SK-N-MC (cell line): Measurements from ENCODE around the gene NCK2.

Source experiments
- DNase-seq: peaks from one replicate; pipeline ENCODE4 v3.0.0-alpha.2; 2011; ENCODE audit warnings: low read depth, low spot score
- H3K27ac ChIP-seq: fragments of 200-600 bp; sonication (generic); 2 replicates; pipeline ENCODE4 v1.5.1; 2016; ENCODE audit warnings: mixed run types
- H3K36me3 ChIP-seq: fragments of 200-600 bp; sonication (generic); 2 replicates; pipeline ENCODE4 v1.6.1; 2017; ENCODE audit warnings: antibody characterized with exemption, low read length, mixed read lengths; ENCODE audit not compliant: insufficient read depth
- H3K4me3 ChIP-seq: fragments of 200-600 bp; sonication (generic); 2 replicates; pipeline ENCODE4 v1.5.1; 2016
- H3K9ac ChIP-seq: fragments of 200-600 bp; sonication (generic); 2 replicates; pipeline ENCODE4 v1.8.0; 2017; ENCODE audit warnings: mixed run types, mixed read lengths; ENCODE audit not compliant: insufficient read length
- H3K9me3 ChIP-seq: fragments of 200-600 bp; sonication (generic); 2 replicates; pipeline ENCODE4 v1.6.1; 2017; ENCODE audit warnings: low read depth, mild to moderate bottlenecking, antibody characterized with exemption, low read length, moderate library complexity, mixed read lengths
- EZH2 ChIP-seq: fragments of 200-600 bp; sonication (generic); IDR thresholded peaks from one replicate; pipeline ENCODE4 v1.6.1; 2017; ENCODE audit warnings: antibody characterized with exemption
- FOXP2 ChIP-seq: optimal IDR thresholded peaks from 2 replicates; pipeline ENCODE3; 2011; ENCODE audit warnings: mild to moderate bottlenecking, moderate library complexity; ENCODE audit not compliant: insufficient read depth; ENCODE audit errors: extremely low read length, control extremely low read depth
- POLR2AphosphoS5 ChIP-seq: IDR thresholded peaks from 2 replicates; pipeline ENCODE4 v1.6.1; 2012; ENCODE audit warnings: mild to moderate bottlenecking, low read depth, low read length, borderline replicate concordance

Gene NCK2

DNA sequence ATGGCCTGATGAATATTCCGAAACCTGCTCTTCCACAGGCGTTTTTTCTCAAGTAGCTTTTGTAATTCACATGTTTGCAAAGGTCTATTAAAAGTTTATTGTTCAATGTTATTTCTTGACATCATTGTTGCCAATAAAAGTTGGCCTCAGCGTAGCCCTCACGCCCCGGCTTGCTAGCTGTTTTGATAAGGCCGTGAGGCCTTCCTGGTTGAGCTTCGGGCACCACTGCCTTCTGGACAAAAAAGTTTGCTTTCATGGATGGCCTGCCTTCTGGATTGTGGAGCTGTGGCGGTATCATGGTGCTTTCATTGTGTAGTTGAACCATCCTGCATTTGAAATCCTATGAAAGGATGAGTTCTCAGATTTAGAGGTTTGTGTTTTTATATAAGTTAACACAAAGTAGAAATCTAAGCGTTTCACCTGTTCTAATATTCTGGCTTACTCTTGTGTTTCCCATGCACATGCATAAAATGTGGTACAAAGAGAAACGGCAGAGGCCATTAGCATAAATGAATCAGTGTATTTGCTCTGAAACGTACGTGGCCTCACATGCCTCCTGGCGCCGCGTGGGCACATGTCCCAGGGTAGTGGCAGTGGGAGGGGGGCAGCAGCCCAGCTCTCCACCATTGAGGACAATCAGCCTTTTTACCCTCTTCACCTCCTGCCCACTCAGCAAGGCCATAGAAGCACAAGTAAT is 134.5 kb downstream of the NCK2 start:
- Histone ChIP-seq H3K9me3 (no peaks in the 10 kb centered on the region), H3K27ac (no peak overlapping the region), H3K9ac (no peak overlapping the region), H3K36me3 (no peaks in the 10 kb centered on the region), H3K4me3 (no peak overlapping the region)
- TF ChIP-seq POLR2AphosphoS5 (no peak), FOXP2 (no peak), EZH2 (no peak)
- DNase-seq, result no peak

DNA sequence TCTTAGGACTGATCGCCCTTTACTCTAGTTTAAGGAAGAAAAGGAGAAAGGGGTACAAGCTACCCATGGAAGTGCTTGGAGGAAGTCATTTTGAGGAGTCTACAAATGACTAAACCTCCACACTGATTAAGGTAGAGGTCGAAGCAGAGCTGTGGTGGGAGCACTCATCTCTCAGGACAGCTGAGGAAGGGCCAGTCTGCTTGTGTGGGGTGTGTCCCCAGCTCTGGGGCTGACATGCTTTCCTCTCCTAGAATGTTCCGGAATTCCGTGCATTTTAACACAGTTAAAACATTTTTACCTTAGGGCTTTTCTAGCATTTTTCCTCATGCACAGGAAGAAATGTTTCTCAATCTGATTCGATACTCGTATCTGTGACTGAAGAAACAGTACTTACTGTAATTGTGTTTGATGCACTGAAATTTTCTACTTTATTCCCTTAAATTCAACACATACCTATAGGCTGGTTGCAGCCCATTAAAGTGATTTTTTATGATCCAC is 135.1 kb downstream of the NCK2 start:
- Histone ChIP-seq H3K9me3 (no peaks in the 10 kb centered on the region), H3K9ac (no peak overlapping the region), H3K36me3 (no peaks in the 10 kb centered on the region), H3K27ac (no peak overlapping the region), H3K4me3 (no peak overlapping the region)
- no peak for DNase-seq
- no peak for TF ChIP-seq FOXP2
- TF ChIP-seq POLR2AphosphoS5, result no peak
- no peak for TF ChIP-seq EZH2

- H3K9ac ChIP-seq, result no peak overlapping the region
- no peak for TF ChIP-seq POLR2AphosphoS5
- no peak for TF ChIP-seq EZH2
- DNase-seq, result no peak
- H3K9me3 ChIP-seq, result no peaks in the 10 kb centered on the region
- H3K27ac ChIP-seq, result no peak overlapping the region
- no peak overlapping the region for H3K4me3 ChIP-seq
- no peaks in the 10 kb centered on the region for H3K36me3 ChIP-seq
These were observed 135.9 kb downstream of the NCK2 start for GRCh38 chr2:105880637-105881036.

GRCh38 chr2:105881286-105882136 is 136.8 kb downstream of the NCK2 start:
- Histone ChIP-seq H3K27ac (no peak overlapping the region), H3K9me3 (no peaks in the 10 kb centered on the region), H3K36me3 (no peaks in the 10 kb centered on the region), H3K4me3 (no peak overlapping the region), H3K9ac (no peak overlapping the region)
- TF ChIP-seq POLR2AphosphoS5 (no peak), FOXP2 (no peak)
- DNase-seq, result no peak

GRCh38 chr2:105882341-105882740 is 137.6 kb downstream of the NCK2 start:
- DNase-seq, result no peak
- Histone ChIP-seq H3K27ac (no peak overlapping the region), H3K36me3 (no peaks in the 10 kb centered on the region), H3K9ac (no peak overlapping the region), H3K4me3 (no peak overlapping the region), H3K9me3 (no peaks in the 10 kb centered on the region)
- TF ChIP-seq FOXP2, result no peak
- no peak for TF ChIP-seq POLR2AphosphoS5
- no peak for TF ChIP-seq EZH2

GRCh38 chr2:105882920-105883435 is 138.3 kb downstream of the NCK2 start:
- Histone ChIP-seq H3K9me3 (no peaks in the 10 kb centered on the region), H3K27ac (no peak overlapping the region), H3K9ac (no peak overlapping the region), H3K4me3 (no peak overlapping the region), H3K36me3 (no peaks in the 10 kb centered on the region)
- DNase-seq, result no peak
- TF ChIP-seq FOXP2 (no peak), EZH2 (no peak), POLR2AphosphoS5 (no peak)

DNA sequence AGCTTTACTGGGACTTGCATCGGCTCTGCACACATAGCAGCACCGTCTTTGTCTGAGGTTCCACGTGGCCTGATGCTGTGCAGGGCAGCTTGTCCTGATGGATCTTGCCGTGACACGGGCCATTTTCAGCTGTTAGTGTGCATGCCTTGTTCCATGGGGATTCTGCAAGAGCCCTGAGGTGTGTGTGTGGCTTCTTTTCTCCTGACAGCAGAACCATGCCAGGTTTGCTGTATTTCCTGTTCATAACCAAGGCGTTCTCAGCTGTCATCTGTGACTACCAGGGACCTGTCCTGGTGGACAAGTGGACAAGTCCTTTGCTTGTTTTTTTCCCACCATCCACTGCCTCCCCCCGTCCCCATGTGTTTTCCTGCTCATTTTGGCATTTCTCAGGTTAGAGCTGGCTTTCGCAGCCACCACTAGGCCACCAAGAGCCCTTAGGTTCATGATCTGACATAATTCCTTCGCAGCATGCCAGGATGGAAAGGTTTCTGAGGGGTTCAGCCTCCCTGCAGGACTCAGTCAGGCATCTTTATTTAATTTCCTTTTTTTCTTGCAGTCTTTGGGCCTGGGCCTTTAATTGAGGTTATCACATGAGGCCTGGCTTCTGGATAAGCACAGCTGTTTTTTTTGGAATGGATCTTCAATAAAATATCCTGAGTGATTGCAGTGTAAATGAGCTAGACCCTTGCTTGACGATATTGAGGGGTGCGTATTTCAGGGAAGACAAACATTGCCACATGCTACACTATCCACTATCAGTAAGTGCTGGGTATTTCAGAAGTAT is 139.4 kb downstream of the NCK2 start:
- no peaks in the 10 kb centered on the region for H3K36me3 ChIP-seq
- TF ChIP-seq FOXP2, result no peak
- TF ChIP-seq POLR2AphosphoS5, result no peak
- TF ChIP-seq EZH2, result no peak
- H3K4me3 ChIP-seq, result no peak overlapping the region
- DNase-seq, result no peak
- no peaks in the 10 kb centered on the region for H3K9me3 ChIP-seq
- H3K27ac ChIP-seq, result no peak overlapping the region
- no peak overlapping the region for H3K9ac ChIP-seq

DNA sequence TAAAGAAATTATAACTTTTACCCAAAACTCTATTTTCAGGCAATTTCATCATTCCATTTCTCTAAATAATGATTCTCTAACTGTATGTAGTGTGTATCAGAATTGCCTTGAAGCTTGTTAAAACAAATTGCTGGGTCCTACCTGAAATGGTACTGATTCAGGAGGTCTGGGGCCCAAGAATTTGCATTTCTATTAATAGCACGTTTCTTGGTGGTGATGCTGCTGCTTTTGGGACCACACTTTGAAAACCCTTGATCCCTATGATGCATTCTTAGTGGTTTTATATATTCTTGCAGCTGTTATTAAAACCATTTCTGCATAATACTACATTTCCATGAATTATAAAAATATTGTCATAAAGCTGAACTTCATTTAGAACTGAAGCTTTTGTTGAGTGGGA is 140.7 kb downstream of the NCK2 start:
- Histone ChIP-seq H3K36me3 (no peaks in the 10 kb centered on the region), H3K9ac (no peak overlapping the region), H3K9me3 (no peaks in the 10 kb centered on the region), H3K27ac (no peak overlapping the region), H3K4me3 (no peak overlapping the region)
- no peak for DNase-seq
- TF ChIP-seq POLR2AphosphoS5 (no peak), FOXP2 (no peak), EZH2 (no peak)
